Measurements from ENCODE around the gene LAMTOR5. TPM values are rescaled to one million over a fixed set of nuclear protein-coding genes. Genes with fewer than 3 reads are reported as not detected.

LAMTOR5 gene
- total and polyA plus RNA-seq, 2 of the 4 experiments (the other 2 are of a cell fraction) = 159 to 369 TPM

GRCh38 chr1:110407260-110408210 is at the start of gene LAMTOR5 (continued):
- TF ChIP-seq USF2 (IDR thresholded peaks at IDR 0.05; ENCODE audit: low read depth, low read length) (peak; percentile 75), CHD1 (IDR thresholded peaks at IDR 0.05; ENCODE audit: low read depth, low read length) (no peak), POLR2A (IDR thresholded peaks at IDR 0.05; ENCODE audit: low read depth, low read length) (peak; percentile 89), MAZ (IDR thresholded peaks at IDR 0.05; ENCODE audit: borderline replicate concordance, low read depth, low read length) (peak; percentile 62; the same call in 1 of the 2 replicates), BHLHE40 (IDR thresholded peaks at IDR 0.05; ENCODE audit: low read depth, low read length) (peak; percentile 79), FOS (IDR thresholded peaks at IDR 0.05; ENCODE audit: low read depth, low read length) (no peak), RAD21 (IDR thresholded peaks at IDR 0.05; ENCODE audit: low read length) (peak; percentile 45)
